Measurements from ENCODE around the gene FSTL4.

FSTL4 gene

DNA sequence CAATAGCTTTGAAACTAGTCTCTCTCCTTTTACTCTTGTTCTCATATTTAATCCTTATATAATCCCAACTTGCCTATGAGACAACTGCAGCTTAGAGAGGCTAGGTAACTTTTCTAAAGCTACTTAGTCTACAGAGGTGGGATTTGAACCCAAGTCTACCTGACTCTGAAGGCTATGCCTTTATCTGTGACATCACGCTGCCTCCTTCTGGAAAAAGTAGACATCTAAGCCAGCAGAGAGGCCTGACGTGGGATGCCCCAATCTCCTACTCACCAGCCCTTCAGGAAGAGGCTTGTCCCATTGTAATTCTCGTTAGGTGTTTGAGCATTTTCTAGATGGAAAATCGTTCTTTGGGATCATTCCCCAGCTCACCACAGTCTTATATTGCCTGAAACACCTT, 393.0 kb downstream of the FSTL4 start:
- TF ChIP-seq, protein P1, sequence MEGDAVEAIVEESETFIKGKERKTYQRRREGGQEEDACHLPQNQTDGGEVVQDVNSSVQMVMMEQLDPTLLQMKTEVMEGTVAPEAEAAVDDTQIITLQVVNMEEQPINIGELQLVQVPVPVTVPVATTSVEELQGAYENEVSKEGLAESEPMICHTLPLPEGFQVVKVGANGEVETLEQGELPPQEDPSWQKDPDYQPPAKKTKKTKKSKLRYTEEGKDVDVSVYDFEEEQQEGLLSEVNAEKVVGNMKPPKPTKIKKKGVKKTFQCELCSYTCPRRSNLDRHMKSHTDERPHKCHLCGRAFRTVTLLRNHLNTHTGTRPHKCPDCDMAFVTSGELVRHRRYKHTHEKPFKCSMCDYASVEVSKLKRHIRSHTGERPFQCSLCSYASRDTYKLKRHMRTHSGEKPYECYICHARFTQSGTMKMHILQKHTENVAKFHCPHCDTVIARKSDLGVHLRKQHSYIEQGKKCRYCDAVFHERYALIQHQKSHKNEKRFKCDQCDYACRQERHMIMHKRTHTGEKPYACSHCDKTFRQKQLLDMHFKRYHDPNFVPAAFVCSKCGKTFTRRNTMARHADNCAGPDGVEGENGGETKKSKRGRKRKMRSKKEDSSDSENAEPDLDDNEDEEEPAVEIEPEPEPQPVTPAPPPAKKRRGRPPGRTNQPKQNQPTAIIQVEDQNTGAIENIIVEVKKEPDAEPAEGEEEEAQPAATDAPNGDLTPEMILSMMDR (IDR thresholded peaks at IDR 0.05): no peak

DNA sequence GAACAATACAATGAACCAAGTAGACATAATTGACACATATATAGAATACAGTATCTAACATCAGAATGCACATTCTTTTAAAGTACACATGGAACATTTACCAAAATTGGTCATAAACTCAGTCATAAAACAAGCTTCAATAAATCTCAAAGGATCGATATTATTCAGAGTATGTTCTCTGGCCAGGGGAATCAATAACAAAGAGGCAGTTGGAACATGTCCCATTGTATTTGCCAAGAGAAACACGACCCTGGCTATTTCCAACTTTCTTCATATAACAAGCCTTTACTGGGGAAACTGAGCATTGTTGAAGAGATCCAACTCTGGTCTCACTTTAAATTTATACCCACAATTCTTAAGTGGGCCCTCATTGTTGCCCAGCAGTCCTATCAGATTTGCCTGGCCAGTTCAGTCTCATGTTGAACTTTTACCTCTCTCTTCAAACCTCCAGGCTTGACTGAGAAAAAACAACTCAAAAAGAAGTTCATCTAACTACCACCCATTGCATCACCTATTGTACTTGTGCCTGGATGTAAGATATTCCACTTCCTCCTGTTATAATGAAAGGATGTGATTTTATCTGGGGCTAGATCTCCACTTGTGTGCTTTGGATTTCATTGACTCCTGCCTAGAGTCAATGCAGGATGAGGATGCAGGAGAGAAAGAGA, 398.1 kb downstream of the FSTL4 start:
- TF ChIP-seq, protein P1 (IDR thresholded peaks at IDR 0.05): no peak

DNA sequence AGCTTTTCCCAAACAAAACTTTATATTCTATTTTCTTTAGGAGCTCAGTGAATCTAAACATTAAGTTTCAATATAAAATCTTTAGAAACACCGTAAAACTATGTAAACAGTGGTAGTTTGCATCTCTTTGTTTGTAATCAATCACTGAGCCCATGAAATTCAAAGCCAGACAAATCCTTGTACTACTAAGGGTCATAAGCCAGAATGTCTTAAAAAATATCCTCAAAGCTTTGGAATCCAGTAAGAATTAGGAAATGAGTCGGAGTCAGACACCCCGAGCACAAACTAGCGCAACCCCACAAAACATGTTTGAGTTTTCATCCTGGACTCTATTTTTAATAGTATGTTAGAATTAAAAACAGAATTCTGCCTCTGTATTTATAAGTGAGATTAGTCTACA, 406.7 kb downstream of the FSTL4 start:
- TF ChIP-seq, protein P1 (IDR thresholded peaks at IDR 0.05): no peak

DNA sequence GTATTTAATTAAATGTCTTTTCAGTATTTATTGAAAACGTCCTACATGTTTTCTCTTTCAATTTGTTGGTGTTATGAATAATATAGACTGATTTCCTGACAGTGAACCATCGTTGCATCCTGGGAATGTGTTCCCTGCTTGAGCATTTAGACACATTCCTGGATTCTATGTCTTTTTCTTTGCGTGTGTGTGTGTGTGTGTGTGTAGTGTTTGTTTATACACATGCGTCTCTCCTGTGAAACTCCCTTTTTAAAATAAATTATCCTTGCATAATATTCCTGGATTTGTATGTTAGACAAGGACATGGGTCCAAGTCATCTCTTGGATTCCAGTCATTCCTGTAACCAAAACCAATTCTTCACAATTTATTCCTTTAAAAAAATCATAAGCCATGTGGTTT, 407.1 kb downstream of the FSTL4 start:
- TF ChIP-seq, protein P1 (IDR thresholded peaks at IDR 0.05): no peak

DNA sequence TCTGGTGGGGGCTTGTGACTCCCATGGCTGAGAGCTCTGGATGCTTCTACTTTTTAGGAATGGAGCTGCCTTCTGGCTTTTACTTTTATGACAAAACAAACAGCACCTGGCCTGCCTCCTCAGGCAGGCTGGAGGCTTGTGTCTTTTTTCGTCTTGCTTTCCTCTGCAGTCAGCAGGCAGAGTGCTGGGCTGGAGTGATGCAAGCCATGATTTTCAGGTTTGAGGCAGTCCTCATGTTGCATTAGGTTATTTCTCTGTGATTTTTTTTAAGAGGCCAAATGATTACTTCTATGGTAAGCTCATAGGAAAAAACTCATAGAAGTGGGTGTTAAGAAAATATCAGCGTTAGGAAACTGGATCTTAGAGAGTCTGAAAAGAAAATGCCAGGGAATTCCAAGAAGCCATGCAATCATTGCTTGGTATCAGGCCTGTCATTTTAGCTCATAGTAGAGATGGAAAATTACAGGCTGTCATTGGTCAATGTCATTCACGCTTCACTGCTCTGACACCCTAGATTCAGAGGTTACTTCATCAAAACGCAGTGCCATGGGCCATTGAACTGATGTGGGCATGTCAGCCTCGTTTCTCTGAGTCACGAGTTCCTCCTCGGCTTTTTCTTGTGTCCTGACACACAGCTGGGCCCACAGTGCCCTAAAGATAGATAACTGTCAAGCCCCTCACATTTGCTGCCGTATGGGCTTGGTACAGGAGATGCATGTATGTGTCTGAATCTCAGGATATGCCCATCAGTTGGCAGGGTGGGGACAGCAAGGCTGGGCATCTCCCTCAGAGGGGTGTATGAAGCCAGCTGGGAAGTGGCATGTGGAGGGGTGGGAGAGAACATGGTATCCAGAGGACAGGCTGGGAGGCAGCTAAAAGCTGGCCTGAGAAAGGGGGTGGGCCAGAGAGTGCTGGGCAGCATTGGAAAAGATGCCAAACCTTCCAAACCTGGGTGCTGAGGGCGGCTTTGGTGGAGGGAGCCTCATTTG, 408.7 kb downstream of the FSTL4 start:
- TF ChIP-seq, protein P1 (IDR thresholded peaks at IDR 0.05): no peak

DNA sequence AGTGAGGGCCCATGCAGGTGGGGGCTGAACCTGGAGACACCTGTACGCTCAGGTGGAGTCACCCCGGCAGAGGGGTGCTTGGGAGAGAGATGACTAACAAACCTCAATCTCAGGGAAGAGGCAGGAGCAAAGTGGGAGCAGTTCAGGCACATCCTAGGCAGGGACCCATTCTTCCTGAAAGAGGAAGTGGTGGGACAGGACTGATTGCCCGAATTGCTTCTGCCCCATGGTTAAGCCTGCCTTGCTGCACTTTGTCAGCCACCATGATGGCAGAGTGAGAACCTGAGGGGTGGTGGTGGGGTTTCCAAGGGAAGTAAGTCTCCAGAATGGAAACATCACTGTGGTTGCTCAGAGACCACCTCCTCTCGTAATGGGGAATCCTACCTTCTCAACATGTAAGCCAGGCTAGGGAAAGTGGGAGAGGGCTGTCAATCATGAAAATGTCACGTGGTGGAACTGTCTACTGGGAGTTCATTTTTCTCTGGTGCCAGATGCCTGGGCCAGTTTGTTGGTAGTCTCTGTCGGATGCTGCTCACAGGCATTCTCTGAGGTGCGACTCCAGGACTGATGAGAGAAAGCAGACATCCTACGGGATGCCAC, 410.2 kb downstream of the FSTL4 start:
- TF ChIP-seq, protein P1 (IDR thresholded peaks at IDR 0.05): no peak

DNA sequence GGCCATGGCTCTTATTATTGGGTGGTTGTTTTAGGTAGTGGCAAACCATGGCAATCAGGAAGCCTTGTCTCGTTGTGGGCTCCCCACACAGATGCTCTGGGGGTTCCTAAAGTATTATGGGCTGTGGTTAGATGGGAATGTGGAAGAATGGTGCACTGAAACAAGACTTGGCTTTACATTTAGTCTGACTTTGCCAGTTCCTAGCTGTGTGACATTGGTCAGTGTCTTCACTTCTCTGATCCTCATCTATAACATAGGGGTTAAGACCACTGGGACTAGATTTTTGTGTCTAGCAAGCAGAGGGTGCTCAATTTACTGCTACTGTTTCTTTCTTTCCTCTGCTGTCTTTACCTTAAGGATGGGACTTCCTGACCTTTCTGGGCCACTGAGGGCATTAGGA, 411.0 kb downstream of the FSTL4 start:
- TF ChIP-seq, protein P1 (IDR thresholded peaks at IDR 0.05): no peak

All from LNCAP (cell line).